Adrenal gland (tissue), 12 donors: ENCODE data around the gene TMEM94. TPM values are rescaled to one million over a fixed set of nuclear protein-coding genes. Genes with fewer than 3 reads are reported as not detected.

Source experiments
- DNase-seq, 7 donors: peaks; one replicate each; pipeline ENCODE4 v3.0.0-alpha.2; 2019 to 2020
- H3K27ac ChIP-seq, 5 donors: fragments of 200-600 bp; sonication (generic) in 4 of 5; 1 replicate in 3 of 5; 2 replicates in 2 of 5; pipeline versions ENCODE4 v1.5.1 to v1.8.0; 2016 to 2020; ENCODE audit warnings: mild to moderate bottlenecking in 1 of 5
- H3K27me3 ChIP-seq: fragments of 200-600 bp; 2 replicates; pipeline ENCODE4 v1.8.0; 2021
- H3K36me3 ChIP-seq, 2 donors: fragments of 200-600 bp; replicated peaks in 1 of 2; 1 replicate in 1 of 2; 2 replicates in 1 of 2; pipeline versions ENCODE4 v1.5.1 to v1.8.0; 2018 to 2022
- H3K4me1 ChIP-seq, 2 donors: fragments of 200-600 bp; replicated peaks in 1 of 2; 1 replicate in 1 of 2; 2 replicates in 1 of 2; pipeline versions ENCODE4 v1.5.1 to v1.8.0; 2018 to 2021
- H3K4me3 ChIP-seq, 4 donors: fragments of 200-600 bp; sonication (generic) in 3 of 4; one replicate each; pipeline ENCODE4 v1.5.1; 2016 to 2018
- H3K9me3 ChIP-seq, 3 donors: fragments of 200-600 bp; sonication (generic) in 1 of 3; replicated peaks in 1 of 3; 1 replicate in 2 of 3; 2 replicates in 1 of 3; pipeline versions ENCODE4 v1.5.1 to v1.8.0; 2016 to 2021
- CTCF ChIP-seq, 6 experiments: fragments of 450-650 bp in 4 of 6; fragments of 200-600 bp in 2 of 6; sonication (generic) in 1 of 6; IDR thresholded peaks; 1 replicate in 5 of 6; 2 replicates in 1 of 6; pipeline versions ENCODE4 v1.5.1 to v1.8.0; 2016 to 2021; ENCODE audit warnings: antibody characterized with exemption in 6 of 6, mild to moderate bottlenecking in 2 of 6, moderate library complexity in 1 of 6
- POLR2A ChIP-seq, 2 donors: fragments of 450-650 bp; IDR thresholded peaks; one replicate each; pipeline ENCODE4 v1.6.1; 2017; ENCODE audit warnings: antibody characterized with exemption in 2 of 2, mild to moderate bottlenecking in 2 of 2, moderate library complexity in 1 of 2
- WGBS, 4 donors: extraction: QIAGEN DNeasy Blood & Tissue Kit in 2 of 4; methylation state at CpG; one replicate each; pipeline versions ENCODE4 v1.1.5 to v1.1.7; 2013 to 2017; 5-methylcytosine and 5-hydroxymethylcytosine counted together
- intact Hi-C, 2 donors: fragments of 100-400 bp; cut with DNase I; formaldehyde crosslinking; loops; one replicate each; pipeline versions ENCODE4 v1.14.1 to v1.15.0; 2022 to 2023
- polyA plus RNA-seq, 3 donors: library from polyadenylated mRNA; stranded (reverse); fragments of 200-250 nt in 2 of 3; fragments of 350-450 nt in 1 of 3; fragmentation: Illumina TruSeq in 1 of 3; extraction: RNeasy Lipid Tissue Mini Kit (QIAGEN cat#74804) in 1 of 3; gene quantifications; one replicate each; pipeline ENCODE4 v1.2.3, GENCODE V29; 2013 to 2014
- total RNA-seq, 9 donors: library from RNA; depleted of rRNA in 4 of 9; stranded (reverse); fragments of >200 nt in 4 of 9; fragments of 120-200 nt in 1 of 9; fragmentation: NEBNext Ultra II Directional in 1 of 9; extraction: Animal tissue kit (Norgen Biotek cat#: 25700) in 1 of 9; gene quantifications; one replicate each; pipeline versions ENCODE4 v1.1.0 to v1.2.4, GENCODE V29; 2013 to 2023
- donor health status: healthy with polysubstance abuse.
- donor health status: Bipolar disorder and iron deficiency.
- donor health status: DM: yes; HTN: yes; CAD: no.
- donor health status: DM: no; HTN: no; CAD: no.
- donor health status: DM: no; HTN: no; CAD: no.
- donor health status: DM: yes; HTN: yes; CAD: no.

Gene TMEM94
- total and polyA plus RNA-seq, 12 donors: 65.2 to 245 (median 167) TPM

GRCh38 chr17:75505640-75506039 is 49.2 kb downstream of the TMEM94 start:
- H3K27me3 ChIP-seq: no peaks in the 10 kb centered on the region
- 81 to 86% (median 81%) methylated on average over 15 of the region's 15 CpGs for WGBS, 4 donors
- peak in 1 of 7 donors; percentile 52 for DNase-seq
- no peak for TF ChIP-seq POLR2A (IDR thresholded peaks at IDR 0.05)
- TF ChIP-seq CTCF (IDR thresholded peaks at IDR 0.05): no peak
- intact Hi-C loops: no loop called here
- no peak overlapping the region for H3K27ac ChIP-seq
- peaks cover 0 to 60% of the 10 kb centered on the region in 2 donors for H3K36me3 ChIP-seq
- no peak overlapping the region for H3K4me3 ChIP-seq
- H3K9me3 ChIP-seq: no peaks in the 10 kb centered on the region
- H3K4me1 ChIP-seq: peaks cover 0 to 23% of the 10 kb centered on the region in 2 donors

GRCh38 chr17:75506134-75506533 is 49.7 kb downstream of the TMEM94 start:
- WGBS, 4 donors: 82 to 97% (median 86%) methylated on average over 7 to 21 of the region's 21 CpGs
- TF ChIP-seq POLR2A (IDR thresholded peaks at IDR 0.05): no peak
- TF ChIP-seq CTCF (IDR thresholded peaks at IDR 0.05): no peak
- Histone ChIP-seq H3K27ac (no peak overlapping the region), H3K36me3 (peaks cover 0 to 55% of the 10 kb centered on the region in 2 donors), H3K27me3 (no peaks in the 10 kb centered on the region), H3K4me1 (peaks cover 0 to 23% of the 10 kb centered on the region in 2 donors), H3K9me3 (no peaks in the 10 kb centered on the region), H3K4me3 (no peak overlapping the region)
- intact Hi-C loops: no loop called here
- peak in 1 of 7 donors; percentile 50 for DNase-seq

- intact Hi-C loops: no loop called here
- Histone ChIP-seq H3K27me3 (no peaks in the 10 kb centered on the region), H3K4me3 (no peak overlapping the region), H3K27ac (peak overlapping the region in 1 of 5 donors; percentile 16), H3K36me3 (peaks cover 0 to 53% of the 10 kb centered on the region in 2 donors), H3K9me3 (no peaks in the 10 kb centered on the region), H3K4me1 (peaks cover 5 to 30% of the 10 kb centered on the region in 2 donors)
- 88 to 94% (median 90%) methylated on average over 10 to 20 of the region's 20 CpGs for WGBS, 4 donors
- peak in 1 of 7 donors; percentile 49 for DNase-seq
- TF ChIP-seq CTCF (IDR thresholded peaks at IDR 0.05): no peak
Measured at GRCh38 chr17:75506888-75507287, 50.5 kb downstream of the TMEM94 start.

- peaks cover 13 to 42% of the 10 kb centered on the region in 2 donors for H3K4me1 ChIP-seq
- no peak overlapping the region for H3K4me3 ChIP-seq
- H3K9me3 ChIP-seq: no peaks in the 10 kb centered on the region
- H3K36me3 ChIP-seq: peaks cover 0 to 47% of the 10 kb centered on the region in 2 donors
- DNase-seq: peak in 1 of 7 donors; percentile 52
- TF ChIP-seq CTCF (IDR thresholded peaks at IDR 0.05): no peak
- TF ChIP-seq POLR2A (IDR thresholded peaks at IDR 0.05): no peak
- intact Hi-C loops: no loop called here
- whole genome bisulfite sequencing, 4 donors: 62 to 76% (median 70%) methylated on average over 8 to 27 of the region's 27 CpGs
- H3K27ac ChIP-seq: peak overlapping the region in 3 of 5 donors; percentile 32 to 93 (median 46)
- H3K27me3 ChIP-seq: no peaks in the 10 kb centered on the region
Measured at GRCh38 chr17:75507733-75508719, 51.6 kb downstream of the TMEM94 start.
